Gastrocnemius medialis (tissue), 4 donors: ENCODE data around the gene SIGLEC9. TPM values are rescaled to one million over a fixed set of nuclear protein-coding genes. Genes with fewer than 3 reads are reported as not detected.

Experiments
- ATAC-seq, 2 donors: fragments of 150-250 bp; one replicate each; pipeline ENCODE4 v1.9.1; 2016
- DNase-seq, 2 donors: peaks; one replicate each; pipeline ENCODE4 v3.0.0-alpha.2; 2019
- H3K27ac ChIP-seq, 4 donors: fragments of 200-600 bp; sonication (generic); 1 replicate in 1 of 4; 2 replicates in 3 of 4; pipeline ENCODE4 v1.5.1; 2016 to 2018; ENCODE audit warnings: mild to moderate bottlenecking in 2 of 4, moderate library complexity in 1 of 4
- H3K27me3 ChIP-seq, 3 donors: fragments of 200-600 bp; sonication (generic) in 2 of 3; 1 replicate in 1 of 3; 2 replicates in 2 of 3; pipeline versions ENCODE4 v1.5.1 to v1.6.0; 2016 to 2019; ENCODE audit warnings: mild to moderate bottlenecking in 1 of 3, moderate library complexity in 1 of 3
- H3K36me3 ChIP-seq, 2 donors: fragments of 200-600 bp; sonication (generic) in 1 of 2; one replicate each; pipeline ENCODE4 v1.5.1; 2017 to 2018
- H3K4me1 ChIP-seq, 2 donors: fragments of 200-600 bp; sonication (generic) in 1 of 2; one replicate each; pipeline ENCODE4 v1.5.1; 2016 to 2017; ENCODE audit warnings: mild to moderate bottlenecking in 2 of 2
- H3K4me3 ChIP-seq, 4 donors: fragments of 200-600 bp; sonication (generic) in 3 of 4; 1 replicate in 1 of 4; 2 replicates in 3 of 4; pipeline ENCODE4 v1.5.1; 2016 to 2019; ENCODE audit warnings: mild to moderate bottlenecking in 2 of 4
- H3K9me3 ChIP-seq, 3 donors: fragments of 200-600 bp; sonication (generic) in 2 of 3; 1 replicate in 1 of 3; 2 replicates in 2 of 3; pipeline ENCODE4 v1.5.1; 2016 to 2019
- POLR2A ChIP-seq, 2 donors: fragments of 450-650 bp; IDR thresholded peaks; one replicate each; pipeline ENCODE4 v1.6.1; 2017; ENCODE audit warnings: antibody characterized with exemption in 2 of 2, mild to moderate bottlenecking in 2 of 2, moderate library complexity in 2 of 2
- in situ Hi-C, 4 donors: fragments of 200-750 bp; cut with MboI; loops; one replicate each; pipeline versions ENCODE4 v1.15.0 to v1.8.0; 2017; ENCODE audit warnings: low sequenced_read_pairs in 4 of 4
- intact Hi-C: fragments of 100-400 bp; cut with DNase I; formaldehyde crosslinking; loops from one replicate; pipeline ENCODE4 v1.15.1; 2023; ENCODE audit warnings: low total_unique reads
- total RNA-seq, 4 donors: library from RNA; depleted of rRNA; stranded (reverse); fragments of >200 nt; gene quantifications; one replicate each; pipeline versions ENCODE4 v1.1.0 to v1.2.3, GENCODE V29; 2016
- TF ChIP-seq, protein P1 (sequence below), 5 experiments: fragments of 450-650 bp in 3 of 5; fragments of 200-600 bp in 2 of 5; sonication (generic) in 2 of 5; IDR thresholded peaks in 4 of 5; conservative IDR thresholded peaks in 1 of 5; 1 replicate in 4 of 5; 2 replicates in 1 of 5; pipeline ENCODE4 v1.5.1; 2016 to 2019; ENCODE audit warnings: antibody characterized with exemption in 5 of 5, mild to moderate bottlenecking in 3 of 5, moderate library complexity in 3 of 5

SIGLEC9 gene
- total RNA-seq, 4 donors from 2014 or later = 0.72 to 1.4 (median 1.0) TPM; not detected in 1

GRCh38 chr19:51131780-51132680 lies 7.3 kb downstream of the SIGLEC9 start:
- Histone ChIP-seq H3K27ac (peak overlapping the region in 1 of 4 donors; percentile 27), H3K4me1 (no peaks in the 10 kb centered on the region), H3K9me3 (no peaks in the 10 kb centered on the region), H3K36me3 (no peaks in the 10 kb centered on the region), H3K4me3 (peak overlapping the region in 1 of 4 donors; percentile 25), H3K27me3 (no peaks in the 10 kb centered on the region)
- ATAC-seq (no peak), DNase-seq (peak in 1 of 2 donors; percentile 29)
- no peak for TF ChIP-seq POLR2A (IDR thresholded peaks at IDR 0.05)
- TF ChIP-seq, protein P1, sequence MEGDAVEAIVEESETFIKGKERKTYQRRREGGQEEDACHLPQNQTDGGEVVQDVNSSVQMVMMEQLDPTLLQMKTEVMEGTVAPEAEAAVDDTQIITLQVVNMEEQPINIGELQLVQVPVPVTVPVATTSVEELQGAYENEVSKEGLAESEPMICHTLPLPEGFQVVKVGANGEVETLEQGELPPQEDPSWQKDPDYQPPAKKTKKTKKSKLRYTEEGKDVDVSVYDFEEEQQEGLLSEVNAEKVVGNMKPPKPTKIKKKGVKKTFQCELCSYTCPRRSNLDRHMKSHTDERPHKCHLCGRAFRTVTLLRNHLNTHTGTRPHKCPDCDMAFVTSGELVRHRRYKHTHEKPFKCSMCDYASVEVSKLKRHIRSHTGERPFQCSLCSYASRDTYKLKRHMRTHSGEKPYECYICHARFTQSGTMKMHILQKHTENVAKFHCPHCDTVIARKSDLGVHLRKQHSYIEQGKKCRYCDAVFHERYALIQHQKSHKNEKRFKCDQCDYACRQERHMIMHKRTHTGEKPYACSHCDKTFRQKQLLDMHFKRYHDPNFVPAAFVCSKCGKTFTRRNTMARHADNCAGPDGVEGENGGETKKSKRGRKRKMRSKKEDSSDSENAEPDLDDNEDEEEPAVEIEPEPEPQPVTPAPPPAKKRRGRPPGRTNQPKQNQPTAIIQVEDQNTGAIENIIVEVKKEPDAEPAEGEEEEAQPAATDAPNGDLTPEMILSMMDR (IDR thresholded peaks at IDR 0.05 in 4 of 5, conservative IDR thresholded peaks at IDR 0.05 in 1 of 5) = no peak
- in situ Hi-C loops (no loop called here), intact Hi-C loops (no loop called here)

- DNase-seq (no peak), ATAC-seq (no peak)
- TF ChIP-seq, protein P1 (IDR thresholded peaks at IDR 0.05 in 4 of 5, conservative IDR thresholded peaks at IDR 0.05 in 1 of 5) = no peak
- TF ChIP-seq POLR2A (IDR thresholded peaks at IDR 0.05) = no peak
- intact Hi-C loops (no loop called here), in situ Hi-C loops (no loop called here)
- H3K9me3 ChIP-seq = no peaks in the 10 kb centered on the region
- no peaks in the 10 kb centered on the region for H3K4me1 ChIP-seq
- H3K4me3 ChIP-seq = no peak overlapping the region
- no peaks in the 10 kb centered on the region for H3K27me3 ChIP-seq
- no peaks in the 10 kb centered on the region for H3K36me3 ChIP-seq
- no peak overlapping the region for H3K27ac ChIP-seq
These were observed 10.3 kb downstream of the SIGLEC9 start for GRCh38 chr19:51135004-51135403.

GRCh38 chr19:51135986-51136762 lies 11.5 kb downstream of the SIGLEC9 start:
- in situ Hi-C loops = no loop called here
- H3K27me3 ChIP-seq = no peaks in the 10 kb centered on the region

GRCh38 chr19:51136851-51137551 lies 12.3 kb downstream of the SIGLEC9 start:
- Histone ChIP-seq H3K27ac (no peak overlapping the region), H3K4me1 (no peaks in the 10 kb centered on the region), H3K27me3 (no peaks in the 10 kb centered on the region), H3K36me3 (no peaks in the 10 kb centered on the region), H3K4me3 (no peak overlapping the region), H3K9me3 (no peaks in the 10 kb centered on the region)
- TF ChIP-seq POLR2A (IDR thresholded peaks at IDR 0.05) = no peak
- TF ChIP-seq, protein P1 (IDR thresholded peaks at IDR 0.05 in 4 of 5, conservative IDR thresholded peaks at IDR 0.05 in 1 of 5) = no peak
- ATAC-seq = peak in 1 of 2 donors; percentile 24
- in situ Hi-C loops (no loop called here), intact Hi-C loops (no loop called here)
- peak in 1 of 2 donors; percentile 29 for DNase-seq

More at GRCh38 chr19:51135986-51136762, 11.5 kb downstream of the SIGLEC9 start:
- Histone ChIP-seq H3K4me3 (no peak overlapping the region), H3K27ac (no peak overlapping the region), H3K4me1 (no peaks in the 10 kb centered on the region), H3K36me3 (no peaks in the 10 kb centered on the region), H3K9me3 (no peaks in the 10 kb centered on the region)
- TF ChIP-seq, protein P1 (IDR thresholded peaks at IDR 0.05 in 4 of 5, conservative IDR thresholded peaks at IDR 0.05 in 1 of 5) = no peak
- TF ChIP-seq POLR2A (IDR thresholded peaks at IDR 0.05) = no peak
- intact Hi-C loops = no loop called here
- DNase-seq (no peak), ATAC-seq (no peak)
